Lower lobe of right lung (tissue), 2 donors: ENCODE measurements around the gene SMARCD2. TPM values are rescaled to one million over a fixed set of nuclear protein-coding genes. Genes with fewer than 3 reads are reported as not detected.
"Not testable (repeated sequence)": the region's sequence is repeated elsewhere in the genome, so short reads cannot be mapped to it uniquely, and the experiment has no call there.

Experiments
- ATAC-seq, 2 donors: fragments of 200-7000 bp; cut with Tn5 transposase; one replicate each; pipeline ENCODE4 v1.9.1; 2020 to 2022; ENCODE audit warnings: mild to moderate bottlenecking in 2 of 2, moderate library complexity in 2 of 2
- DNase-seq: peaks from one replicate; pipeline ENCODE4 v3.0.0-alpha.2; 2020
- H3K27ac ChIP-seq: fragments of 200-600 bp; one replicate; pipeline ENCODE4 v1.8.0; 2022
- H3K27me3 ChIP-seq: fragments of 200-600 bp; one replicate; pipeline ENCODE4 v1.8.0; 2022; ENCODE audit warnings: low read depth
- H3K36me3 ChIP-seq: fragments of 200-600 bp; one replicate; pipeline ENCODE4 v1.8.0; 2022; ENCODE audit warnings: mild to moderate bottlenecking
- H3K4me1 ChIP-seq: fragments of 200-600 bp; one replicate; pipeline ENCODE4 v1.8.0; 2022
- H3K4me3 ChIP-seq: fragments of 200-600 bp; one replicate; pipeline ENCODE4 v1.8.0; 2022; ENCODE audit warnings: mild to moderate bottlenecking
- H3K9me3 ChIP-seq: fragments of 200-600 bp; one replicate; pipeline ENCODE4 v1.8.0; 2022
- intact Hi-C: fragments of 100-400 bp; cut with DNase I; formaldehyde crosslinking; loops from one replicate; pipeline ENCODE4 v1.11.0; 2022
- long read RNA-seq: library from polyadenylated mRNA; unstranded; transcript quantifications from one replicate; pipeline ENCODE4 v2.0.0, GENCODE V29; 2021
- total RNA-seq: library from RNA; stranded (reverse); fragmentation: NEBNext Ultra II Directional; extraction: Animal tissue kit (Norgen Biotek cat#: 25700); gene quantifications from one replicate; pipeline ENCODE4 v1.2.1, GENCODE V29; 2021
- TF ChIP-seq, protein P1 (sequence below): fragments of 200-600 bp; IDR thresholded peaks from one replicate; pipeline ENCODE4 v1.8.0; 2022; ENCODE audit warnings: antibody characterized with exemption, mild to moderate bottlenecking
- donor health status: DM: no; HTN: yes; CAD: no; lungs with severe emphysema.

Gene SMARCD2
- total RNA-seq, result 80.9 TPM
- long read RNA-seq, transcript SMARCD2-203 (13 exons, 2,716 nt), result major isoform, 118 of 150 reads
- long read RNA-seq, partial matches to known transcripts, result 17 of 150 reads
- long read RNA-seq, other reads (novel, unspliced or antisense), result 14 of 150 reads

- ATAC-seq (peak; percentile 94 to 96), DNase-seq (peak; percentile 99)
- Histone ChIP-seq H3K4me3 (peak within 1 kb of the TSS; percentile 97), H3K36me3 (peaks cover 2% of the 10 kb centered on the region), H3K4me1 (peaks cover 48% of the 10 kb centered on the region), H3K27me3 (no peaks in the 10 kb centered on the region), H3K9me3 (no peaks in the 10 kb centered on the region), H3K27ac (peak within 1 kb of the TSS; percentile 90)
- TF ChIP-seq, protein P1, sequence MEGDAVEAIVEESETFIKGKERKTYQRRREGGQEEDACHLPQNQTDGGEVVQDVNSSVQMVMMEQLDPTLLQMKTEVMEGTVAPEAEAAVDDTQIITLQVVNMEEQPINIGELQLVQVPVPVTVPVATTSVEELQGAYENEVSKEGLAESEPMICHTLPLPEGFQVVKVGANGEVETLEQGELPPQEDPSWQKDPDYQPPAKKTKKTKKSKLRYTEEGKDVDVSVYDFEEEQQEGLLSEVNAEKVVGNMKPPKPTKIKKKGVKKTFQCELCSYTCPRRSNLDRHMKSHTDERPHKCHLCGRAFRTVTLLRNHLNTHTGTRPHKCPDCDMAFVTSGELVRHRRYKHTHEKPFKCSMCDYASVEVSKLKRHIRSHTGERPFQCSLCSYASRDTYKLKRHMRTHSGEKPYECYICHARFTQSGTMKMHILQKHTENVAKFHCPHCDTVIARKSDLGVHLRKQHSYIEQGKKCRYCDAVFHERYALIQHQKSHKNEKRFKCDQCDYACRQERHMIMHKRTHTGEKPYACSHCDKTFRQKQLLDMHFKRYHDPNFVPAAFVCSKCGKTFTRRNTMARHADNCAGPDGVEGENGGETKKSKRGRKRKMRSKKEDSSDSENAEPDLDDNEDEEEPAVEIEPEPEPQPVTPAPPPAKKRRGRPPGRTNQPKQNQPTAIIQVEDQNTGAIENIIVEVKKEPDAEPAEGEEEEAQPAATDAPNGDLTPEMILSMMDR, result no peak
- intact Hi-C loops, result no loop called here
Observed at GRCh38 chr17:63842540-63843386, at the start of gene SMARCD2. Gene SMARCD2, minus strand, starts transcription at chr17:63842685. Its CDS starts 11 bp downstream, at chr17:63842674.

- ATAC-seq, result peak; percentile 63 to 73
- H3K36me3 ChIP-seq, H3K9me3 ChIP-seq, H3K4me1 ChIP-seq, DNase-seq, H3K27ac ChIP-seq, H3K4me3 ChIP-seq, H3K27me3 ChIP-seq, intact Hi-C loops: not testable (repeated sequence)
- TF ChIP-seq, protein P1, result peak; percentile 46
Observed at GRCh38 chr17:63889026-63889848, 46.8 kb upstream of the SMARCD2 start.

DNA sequence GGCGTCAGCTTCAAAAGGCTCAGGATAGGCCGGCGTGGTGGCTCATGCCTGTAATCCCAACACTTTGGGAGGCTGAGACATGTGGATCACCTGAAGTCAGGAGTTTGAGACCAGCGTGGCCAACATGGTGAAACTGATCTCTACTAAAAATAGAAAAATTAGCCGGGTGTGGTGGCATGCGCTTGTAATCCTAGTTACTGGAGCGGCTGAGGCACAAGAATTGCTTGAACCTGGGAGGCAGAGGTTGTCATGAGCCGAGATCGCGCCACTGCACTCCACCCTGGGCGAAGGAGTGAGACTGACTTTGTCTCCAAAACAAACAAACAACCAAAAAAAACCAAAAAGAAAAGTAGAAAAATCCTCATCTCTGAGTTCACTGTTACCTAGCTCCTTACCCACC, 42.6 kb upstream of the SMARCD2 start:
- ATAC-seq, H3K9me3 ChIP-seq, H3K4me1 ChIP-seq, H3K27me3 ChIP-seq, H3K36me3 ChIP-seq, DNase-seq, H3K27ac ChIP-seq, H3K4me3 ChIP-seq, intact Hi-C loops: not testable (repeated sequence)

GRCh38 chr17:63882626-63883126, 40.2 kb upstream of the SMARCD2 start:
- DNase-seq, ATAC-seq, H3K27me3 ChIP-seq, H3K27ac ChIP-seq, H3K4me3 ChIP-seq, H3K9me3 ChIP-seq, H3K36me3 ChIP-seq, H3K4me1 ChIP-seq, intact Hi-C loops: not testable (repeated sequence)

GRCh38 chr17:63881935-63882601, 39.6 kb upstream of the SMARCD2 start, which contains the start of gene GH2:
Gene GH2, minus strand, starts transcription at chr17:63881944. Its CDS starts 143 bp downstream, at chr17:63881801.
- TF ChIP-seq, protein P1, result peak; percentile 56
- peak; percentile 82 to 84 for ATAC-seq
- Histone ChIP-seq H3K27ac (no peak within 1 kb of the TSS), H3K4me1 (no peaks in the 10 kb centered on the region), H3K9me3 (no peaks in the 10 kb centered on the region), H3K27me3 (no peaks in the 10 kb centered on the region), H3K36me3 (no peaks in the 10 kb centered on the region), H3K4me3 (no peak within 1 kb of the TSS)
- intact Hi-C loops, result no loop called here
- no peak for DNase-seq

- intact Hi-C loops, result not testable (repeated sequence)
Observed at GRCh38 chr17:63881337-63881736, 38.9 kb upstream of the SMARCD2 start.

More at GRCh38 chr17:63881337-63881736, 38.9 kb upstream of the SMARCD2 start:
- H3K27me3 ChIP-seq, H3K4me1 ChIP-seq, H3K27ac ChIP-seq, DNase-seq, ATAC-seq, H3K9me3 ChIP-seq, H3K4me3 ChIP-seq, H3K36me3 ChIP-seq: not testable (repeated sequence)
